HL-60 (cell line): Measurements from ENCODE around the gene CNTNAP2.

ENCODE experiments used
- DNase-seq, 2 experiments: peaks; one replicate each; pipeline ENCODE4 v3.0.0-alpha.2; 2010 to 2020; ENCODE audit warnings: low read depth in 1 of 2, low spot score in 1 of 2
- H3K27ac ChIP-seq: fragments of 250-450 bp; sonication (Bioruptor Pico); replicated peaks from 2 replicates; pipeline ENCODE4 v1.5.1; 2020; ENCODE audit warnings: mild to moderate bottlenecking, moderate library complexity
- H3K27me3 ChIP-seq: fragments of 250-450 bp; sonication (Bioruptor Pico); 2 replicates; pipeline ENCODE4 v1.5.1; 2021; ENCODE audit warnings: mild to moderate bottlenecking, moderate library complexity; ENCODE audit not compliant: insufficient read depth, poor library complexity, severe bottlenecking
- H3K4me3 ChIP-seq: replicated peaks from 2 replicates; pipeline ENCODE4 v1.5.1; 2011; ENCODE audit warnings: mild to moderate bottlenecking, control low read depth, low read length; ENCODE audit not compliant: insufficient read depth
- GABPA ChIP-seq: IDR thresholded peaks from 2 replicates; pipeline ENCODE4 v1.6.1; 2012; ENCODE audit warnings: low read depth
- POLR2AphosphoS5 ChIP-seq: IDR thresholded peaks from 2 replicates; pipeline ENCODE4 v1.6.1; 2012; ENCODE audit warnings: low read depth
- SPI1 ChIP-seq: IDR thresholded peaks from 2 replicates; pipeline ENCODE4 v1.6.1; 2012; ENCODE audit warnings: low read depth, mild to moderate bottlenecking, borderline replicate concordance
- TF ChIP-seq, protein P1 (sequence below): IDR thresholded peaks from one replicate; pipeline ENCODE4 v1.5.1; 2011; ENCODE audit warnings: low read length, control low read depth, inconsistent platforms; ENCODE audit not compliant: insufficient read depth
- TF ChIP-seq, protein P2 (sequence below): IDR thresholded peaks from 2 replicates; pipeline ENCODE4 v1.6.1; 2012; ENCODE audit warnings: low read depth; ENCODE audit not compliant: insufficient replicate concordance

Gene CNTNAP2

DNA sequence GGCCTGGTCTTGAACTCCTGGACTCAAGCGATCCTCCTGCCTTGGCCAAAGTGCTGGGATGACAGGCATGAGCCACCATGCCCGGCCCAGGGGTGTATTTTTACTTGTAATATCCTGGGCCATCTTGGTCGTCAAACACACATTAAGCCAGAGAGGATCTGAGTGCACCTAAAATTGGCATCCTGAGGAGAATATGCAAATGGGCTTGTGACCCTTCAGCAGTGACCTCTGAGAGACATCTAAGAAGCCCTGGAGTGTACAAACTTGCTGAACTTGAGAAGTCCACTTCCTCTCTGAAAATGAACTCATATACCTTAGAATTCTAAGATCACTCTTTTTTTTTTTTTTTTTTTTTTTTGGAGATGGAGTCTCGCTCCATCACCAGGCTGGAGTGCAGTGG lies 2102.0 kb downstream of the CNTNAP2 start:
- Histone ChIP-seq H3K4me3 (no peak overlapping the region), H3K27ac (no peak overlapping the region), H3K27me3 (no peaks in the 10 kb centered on the region)
- no peak for DNase-seq
- TF ChIP-seq POLR2AphosphoS5 (no peak), GABPA (no peak), SPI1 (no peak)
- TF ChIP-seq, protein P1, sequence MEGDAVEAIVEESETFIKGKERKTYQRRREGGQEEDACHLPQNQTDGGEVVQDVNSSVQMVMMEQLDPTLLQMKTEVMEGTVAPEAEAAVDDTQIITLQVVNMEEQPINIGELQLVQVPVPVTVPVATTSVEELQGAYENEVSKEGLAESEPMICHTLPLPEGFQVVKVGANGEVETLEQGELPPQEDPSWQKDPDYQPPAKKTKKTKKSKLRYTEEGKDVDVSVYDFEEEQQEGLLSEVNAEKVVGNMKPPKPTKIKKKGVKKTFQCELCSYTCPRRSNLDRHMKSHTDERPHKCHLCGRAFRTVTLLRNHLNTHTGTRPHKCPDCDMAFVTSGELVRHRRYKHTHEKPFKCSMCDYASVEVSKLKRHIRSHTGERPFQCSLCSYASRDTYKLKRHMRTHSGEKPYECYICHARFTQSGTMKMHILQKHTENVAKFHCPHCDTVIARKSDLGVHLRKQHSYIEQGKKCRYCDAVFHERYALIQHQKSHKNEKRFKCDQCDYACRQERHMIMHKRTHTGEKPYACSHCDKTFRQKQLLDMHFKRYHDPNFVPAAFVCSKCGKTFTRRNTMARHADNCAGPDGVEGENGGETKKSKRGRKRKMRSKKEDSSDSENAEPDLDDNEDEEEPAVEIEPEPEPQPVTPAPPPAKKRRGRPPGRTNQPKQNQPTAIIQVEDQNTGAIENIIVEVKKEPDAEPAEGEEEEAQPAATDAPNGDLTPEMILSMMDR: no peak
- TF ChIP-seq, protein P2, sequence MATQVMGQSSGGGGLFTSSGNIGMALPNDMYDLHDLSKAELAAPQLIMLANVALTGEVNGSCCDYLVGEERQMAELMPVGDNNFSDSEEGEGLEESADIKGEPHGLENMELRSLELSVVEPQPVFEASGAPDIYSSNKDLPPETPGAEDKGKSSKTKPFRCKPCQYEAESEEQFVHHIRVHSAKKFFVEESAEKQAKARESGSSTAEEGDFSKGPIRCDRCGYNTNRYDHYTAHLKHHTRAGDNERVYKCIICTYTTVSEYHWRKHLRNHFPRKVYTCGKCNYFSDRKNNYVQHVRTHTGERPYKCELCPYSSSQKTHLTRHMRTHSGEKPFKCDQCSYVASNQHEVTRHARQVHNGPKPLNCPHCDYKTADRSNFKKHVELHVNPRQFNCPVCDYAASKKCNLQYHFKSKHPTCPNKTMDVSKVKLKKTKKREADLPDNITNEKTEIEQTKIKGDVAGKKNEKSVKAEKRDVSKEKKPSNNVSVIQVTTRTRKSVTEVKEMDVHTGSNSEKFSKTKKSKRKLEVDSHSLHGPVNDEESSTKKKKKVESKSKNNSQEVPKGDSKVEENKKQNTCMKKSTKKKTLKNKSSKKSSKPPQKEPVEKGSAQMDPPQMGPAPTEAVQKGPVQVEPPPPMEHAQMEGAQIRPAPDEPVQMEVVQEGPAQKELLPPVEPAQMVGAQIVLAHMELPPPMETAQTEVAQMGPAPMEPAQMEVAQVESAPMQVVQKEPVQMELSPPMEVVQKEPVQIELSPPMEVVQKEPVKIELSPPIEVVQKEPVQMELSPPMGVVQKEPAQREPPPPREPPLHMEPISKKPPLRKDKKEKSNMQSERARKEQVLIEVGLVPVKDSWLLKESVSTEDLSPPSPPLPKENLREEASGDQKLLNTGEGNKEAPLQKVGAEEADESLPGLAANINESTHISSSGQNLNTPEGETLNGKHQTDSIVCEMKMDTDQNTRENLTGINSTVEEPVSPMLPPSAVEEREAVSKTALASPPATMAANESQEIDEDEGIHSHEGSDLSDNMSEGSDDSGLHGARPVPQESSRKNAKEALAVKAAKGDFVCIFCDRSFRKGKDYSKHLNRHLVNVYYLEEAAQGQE: no peak

DNA sequence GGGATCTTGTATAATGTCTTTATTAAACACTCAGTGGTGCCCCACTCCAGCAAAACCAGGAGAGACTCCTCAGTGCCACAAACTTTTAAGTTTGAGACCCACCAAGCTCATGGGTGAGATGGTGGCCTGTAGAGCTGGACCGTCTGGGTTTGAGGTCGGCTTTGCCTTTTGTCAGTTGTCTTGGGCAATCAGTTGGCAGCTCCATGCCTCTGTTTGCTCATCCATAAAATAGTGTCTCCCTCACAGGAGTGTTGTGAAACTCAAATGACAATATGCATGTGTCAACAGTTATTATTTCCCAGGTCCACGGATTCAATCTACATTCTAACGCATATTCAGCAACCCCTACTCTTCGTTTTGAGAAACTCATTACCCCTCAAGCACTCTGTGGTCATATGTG lies 2106.1 kb downstream of the CNTNAP2 start:
- no peak for TF ChIP-seq GABPA
- TF ChIP-seq SPI1: no peak
- TF ChIP-seq, protein P2: no peak
- TF ChIP-seq POLR2AphosphoS5: no peak
- TF ChIP-seq, protein P1: no peak
- no peak overlapping the region for H3K27ac ChIP-seq
- DNase-seq: no peak
- no peaks in the 10 kb centered on the region for H3K27me3 ChIP-seq
- no peak overlapping the region for H3K4me3 ChIP-seq

DNA sequence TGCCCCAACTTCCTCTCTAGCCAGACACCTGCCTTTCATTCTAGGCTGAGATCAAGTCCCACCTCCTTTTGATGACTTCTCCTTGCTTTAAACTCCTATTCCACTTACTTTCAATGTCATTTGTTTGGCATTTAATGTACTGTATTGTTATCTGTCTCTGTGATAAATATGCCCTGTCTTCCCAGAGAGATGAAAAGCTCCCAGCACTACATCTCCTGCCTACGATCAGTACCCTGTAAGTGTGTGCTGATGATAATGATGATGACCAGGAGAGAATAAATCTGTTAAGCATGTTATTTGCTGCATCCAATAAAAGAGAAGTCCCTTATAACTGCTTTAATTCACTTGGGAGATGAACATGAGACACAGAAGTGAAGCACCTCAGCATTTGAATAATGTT lies 2106.6 kb downstream of the CNTNAP2 start:
- H3K27me3 ChIP-seq: no peaks in the 10 kb centered on the region
- TF ChIP-seq, protein P2: no peak
- no peak for TF ChIP-seq GABPA
- TF ChIP-seq POLR2AphosphoS5: no peak
- TF ChIP-seq, protein P1: no peak
- TF ChIP-seq SPI1: no peak
- H3K4me3 ChIP-seq: no peak overlapping the region
- DNase-seq: no peak
- no peak overlapping the region for H3K27ac ChIP-seq
